Peyer's patch (tissue), 4 donors: ENCODE results near the gene EIF4E2.

Experiments
- POLR2A ChIP-seq, 2 donors: fragments of 450-650 bp; IDR thresholded peaks; one replicate each; pipeline ENCODE4 v1.5.1; 2017; ENCODE audit warnings: antibody characterized with exemption in 2 of 2, mild to moderate bottlenecking in 2 of 2, moderate library complexity in 2 of 2
- TF ChIP-seq, protein P1 (sequence below), 6 experiments: fragments of 450-650 bp in 4 of 6; fragments of 200-600 bp in 2 of 6; sonication (generic) in 1 of 6; IDR thresholded peaks; one replicate each; pipeline ENCODE4 v1.5.1; 2017 to 2019; ENCODE audit warnings: antibody characterized with exemption in 6 of 6, mild to moderate bottlenecking in 3 of 6, moderate library complexity in 1 of 6

DNA sequence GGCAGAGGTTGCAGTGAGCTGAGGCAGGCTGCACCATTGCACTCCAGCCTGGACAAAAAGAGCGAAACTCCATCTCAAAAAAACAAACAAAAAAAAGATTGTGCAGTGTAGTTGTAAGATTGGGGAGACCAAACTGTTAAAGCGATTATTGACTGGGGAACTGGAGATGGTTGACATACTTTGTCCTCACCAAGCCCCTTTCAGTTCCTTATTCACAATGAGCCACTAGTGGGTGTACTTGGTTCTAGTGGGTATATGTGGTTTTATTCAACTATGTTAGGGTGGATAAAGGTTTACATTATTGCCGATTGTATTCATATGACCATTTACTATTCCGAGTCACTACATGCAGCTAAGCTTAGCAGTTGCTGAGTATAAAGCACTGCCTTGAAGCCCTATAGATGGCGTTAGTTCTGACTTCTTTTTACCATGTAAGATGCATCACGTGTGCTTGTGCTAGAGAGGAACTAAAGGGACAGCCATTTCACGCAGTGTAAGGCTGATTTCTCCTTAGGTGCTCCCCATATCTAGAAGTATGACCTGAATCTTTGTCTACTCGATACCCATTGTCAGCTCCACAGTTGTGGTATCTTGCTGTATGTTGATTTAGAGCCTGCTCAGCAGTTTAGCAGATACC lies 12.1 kb downstream of the EIF4E2 start:
- TF ChIP-seq, protein P1, sequence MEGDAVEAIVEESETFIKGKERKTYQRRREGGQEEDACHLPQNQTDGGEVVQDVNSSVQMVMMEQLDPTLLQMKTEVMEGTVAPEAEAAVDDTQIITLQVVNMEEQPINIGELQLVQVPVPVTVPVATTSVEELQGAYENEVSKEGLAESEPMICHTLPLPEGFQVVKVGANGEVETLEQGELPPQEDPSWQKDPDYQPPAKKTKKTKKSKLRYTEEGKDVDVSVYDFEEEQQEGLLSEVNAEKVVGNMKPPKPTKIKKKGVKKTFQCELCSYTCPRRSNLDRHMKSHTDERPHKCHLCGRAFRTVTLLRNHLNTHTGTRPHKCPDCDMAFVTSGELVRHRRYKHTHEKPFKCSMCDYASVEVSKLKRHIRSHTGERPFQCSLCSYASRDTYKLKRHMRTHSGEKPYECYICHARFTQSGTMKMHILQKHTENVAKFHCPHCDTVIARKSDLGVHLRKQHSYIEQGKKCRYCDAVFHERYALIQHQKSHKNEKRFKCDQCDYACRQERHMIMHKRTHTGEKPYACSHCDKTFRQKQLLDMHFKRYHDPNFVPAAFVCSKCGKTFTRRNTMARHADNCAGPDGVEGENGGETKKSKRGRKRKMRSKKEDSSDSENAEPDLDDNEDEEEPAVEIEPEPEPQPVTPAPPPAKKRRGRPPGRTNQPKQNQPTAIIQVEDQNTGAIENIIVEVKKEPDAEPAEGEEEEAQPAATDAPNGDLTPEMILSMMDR (IDR thresholded peaks at IDR 0.05), result no peak
- TF ChIP-seq POLR2A (IDR thresholded peaks at IDR 0.05), result no peak
